OCI-LY3 (cell line): Measurements from ENCODE around the gene STRIP2.
"Not testable (repeated sequence)": the region's sequence is repeated elsewhere in the genome, so short reads cannot be mapped to it uniquely, and the experiment has no call there.

Experiments used
- H2AFZ ChIP-seq: fragments of 200-600, 300-600 bp; shearing (Covaris generic); 2 replicates; pipeline ENCODE4 v1.6.0; 2014; ENCODE audit warnings: antibody characterized with exemption, low read depth, low read length
- H3K27ac ChIP-seq: fragments of 200-600, 300-600 bp; sonication (generic); 2 replicates; pipeline ENCODE4 v1.5.1; 2014; ENCODE audit warnings: mild to moderate bottlenecking, low read length, moderate library complexity, mixed read lengths
- H3K27me3 ChIP-seq: fragments of 200-600, 300-600 bp; sonication (generic); 2 replicates; pipeline ENCODE4 v1.6.1; 2014; ENCODE audit warnings: low read depth, low read length, mixed read lengths
- H3K36me3 ChIP-seq: fragments of 200-600, 300-600 bp; sonication (generic); replicated peaks from 2 replicates; pipeline ENCODE3; 2014; ENCODE audit warnings: low read depth, low read length, mixed read lengths
- H3K4me1 ChIP-seq: fragments of 300-600, 200-600 bp; sonication (generic); 2 replicates; pipeline ENCODE4 v1.6.1; 2014; ENCODE audit warnings: low read length, mixed read lengths
- H3K4me2 ChIP-seq: fragments of 200-600, 300-600 bp; sonication (generic); 2 replicates; pipeline ENCODE4 v1.6.1; 2014; ENCODE audit warnings: low read length, mixed read lengths
- H3K4me3 ChIP-seq: fragments of 300-600, 200-600 bp; sonication (generic); 2 replicates; pipeline ENCODE4 v1.5.1; 2014; ENCODE audit warnings: antibody characterized with exemption, mild to moderate bottlenecking, low read length, moderate library complexity
- H3K79me2 ChIP-seq: fragments of 300-600, 200-600 bp; shearing (Covaris generic); 2 replicates; pipeline ENCODE4 v1.6.1; 2014; ENCODE audit warnings: mild to moderate bottlenecking, low read length, mixed read lengths
- H3K9ac ChIP-seq: fragments of 300-600, 200-600 bp; shearing (Covaris generic); 2 replicates; pipeline ENCODE4 v1.6.0; 2014; ENCODE audit warnings: mild to moderate bottlenecking, low read length, moderate library complexity
- H3K9me3 ChIP-seq: fragments of 200-600, 300-600 bp; shearing (Covaris generic); 2 replicates; pipeline ENCODE4 v1.6.1; 2014; ENCODE audit warnings: low read length, mixed read lengths; ENCODE audit not compliant: insufficient read depth
- H4K20me1 ChIP-seq: fragments of 200-600, 300-600 bp; sonication (generic); 2 replicates; pipeline ENCODE4 v1.6.1; 2016; ENCODE audit warnings: low read length, mixed read lengths; ENCODE audit not compliant: insufficient read depth
- EZH2phosphoT487 ChIP-seq: fragments of 200-600 bp; shearing (Covaris generic); IDR thresholded peaks from 2 replicates; pipeline ENCODE4 v1.6.1; 2018; ENCODE audit warnings: antibody characterized with exemption, mixed run types, low read depth
- TF ChIP-seq, protein P1 (sequence below): fragments of 200-600, 300-600 bp; sonication (generic); IDR thresholded peaks from 2 replicates; pipeline ENCODE4 v1.5.1; 2014; ENCODE audit warnings: antibody characterized with exemption, low read length, low read depth

STRIP2 gene

DNA sequence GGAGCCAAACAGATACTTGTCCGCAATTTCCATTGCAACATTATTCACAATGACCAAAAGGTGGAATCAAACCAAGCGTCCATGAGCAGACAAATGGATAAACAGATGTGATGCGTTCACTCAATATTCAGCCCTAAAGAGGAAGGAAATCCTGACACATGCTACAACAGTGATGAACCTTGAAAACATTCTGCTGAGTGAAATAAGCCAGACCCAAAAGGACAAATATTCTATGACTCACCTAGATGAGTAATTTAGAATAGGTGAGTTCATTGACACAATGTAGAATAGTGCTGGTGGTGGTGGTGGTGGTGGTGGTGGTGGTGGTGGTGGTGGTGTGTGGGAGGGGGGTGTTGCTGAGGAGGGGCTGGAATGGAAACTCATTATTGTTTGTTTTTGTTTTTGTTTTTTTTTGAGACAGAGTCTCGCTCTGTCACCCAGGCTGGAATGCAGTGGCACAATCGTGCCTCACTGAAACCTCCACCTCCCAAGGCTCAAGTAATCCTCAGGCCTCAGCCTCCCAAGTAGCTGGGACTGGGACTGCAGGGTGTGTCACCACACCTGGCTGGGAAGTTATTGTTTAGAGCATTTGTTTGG is 96.7 kb downstream of the STRIP2 start:
- H3K79me2 ChIP-seq: no peaks in the 10 kb centered on the region
- H3K4me2 ChIP-seq: no peak overlapping the region
- H3K4me1 ChIP-seq: no peaks in the 10 kb centered on the region
- H3K9me3 ChIP-seq: no peaks in the 10 kb centered on the region
- H3K27me3 ChIP-seq: no peaks in the 10 kb centered on the region
- no peak overlapping the region for H3K9ac ChIP-seq
- H3K36me3 ChIP-seq: no peaks in the 10 kb centered on the region
- no peaks in the 10 kb centered on the region for H4K20me1 ChIP-seq
- H2AFZ ChIP-seq: no peak overlapping the region
- TF ChIP-seq, protein P1, sequence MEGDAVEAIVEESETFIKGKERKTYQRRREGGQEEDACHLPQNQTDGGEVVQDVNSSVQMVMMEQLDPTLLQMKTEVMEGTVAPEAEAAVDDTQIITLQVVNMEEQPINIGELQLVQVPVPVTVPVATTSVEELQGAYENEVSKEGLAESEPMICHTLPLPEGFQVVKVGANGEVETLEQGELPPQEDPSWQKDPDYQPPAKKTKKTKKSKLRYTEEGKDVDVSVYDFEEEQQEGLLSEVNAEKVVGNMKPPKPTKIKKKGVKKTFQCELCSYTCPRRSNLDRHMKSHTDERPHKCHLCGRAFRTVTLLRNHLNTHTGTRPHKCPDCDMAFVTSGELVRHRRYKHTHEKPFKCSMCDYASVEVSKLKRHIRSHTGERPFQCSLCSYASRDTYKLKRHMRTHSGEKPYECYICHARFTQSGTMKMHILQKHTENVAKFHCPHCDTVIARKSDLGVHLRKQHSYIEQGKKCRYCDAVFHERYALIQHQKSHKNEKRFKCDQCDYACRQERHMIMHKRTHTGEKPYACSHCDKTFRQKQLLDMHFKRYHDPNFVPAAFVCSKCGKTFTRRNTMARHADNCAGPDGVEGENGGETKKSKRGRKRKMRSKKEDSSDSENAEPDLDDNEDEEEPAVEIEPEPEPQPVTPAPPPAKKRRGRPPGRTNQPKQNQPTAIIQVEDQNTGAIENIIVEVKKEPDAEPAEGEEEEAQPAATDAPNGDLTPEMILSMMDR: no peak
- H3K27ac ChIP-seq: no peak overlapping the region
- H3K4me3 ChIP-seq: no peak overlapping the region

- H3K27ac ChIP-seq: no peak overlapping the region
- no peaks in the 10 kb centered on the region for H3K27me3 ChIP-seq
These were observed 97.5 kb downstream of the STRIP2 start for GRCh38 chr7:129531721-129532120.

GRCh38 chr7:129532375-129532774 is 98.1 kb downstream of the STRIP2 start:
- H3K4me2 ChIP-seq: no peak overlapping the region
- H4K20me1 ChIP-seq: no peaks in the 10 kb centered on the region
- H3K4me3 ChIP-seq: no peak overlapping the region
- no peaks in the 10 kb centered on the region for H3K9me3 ChIP-seq
- H3K27me3 ChIP-seq: no peaks in the 10 kb centered on the region
- no peak for TF ChIP-seq EZH2phosphoT487
- TF ChIP-seq, protein P1: no peak
- no peak overlapping the region for H3K9ac ChIP-seq
- H2AFZ ChIP-seq: no peak overlapping the region
- H3K79me2 ChIP-seq: no peaks in the 10 kb centered on the region
- H3K27ac ChIP-seq: no peak overlapping the region
- no peaks in the 10 kb centered on the region for H3K36me3 ChIP-seq
- H3K4me1 ChIP-seq: no peaks in the 10 kb centered on the region

More at GRCh38 chr7:129531721-129532120, 97.5 kb downstream of the STRIP2 start:
- H2AFZ ChIP-seq: no peak overlapping the region
- no peaks in the 10 kb centered on the region for H3K4me1 ChIP-seq
- H4K20me1 ChIP-seq: no peaks in the 10 kb centered on the region
- H3K79me2 ChIP-seq: no peaks in the 10 kb centered on the region
- no peak overlapping the region for H3K4me2 ChIP-seq
- TF ChIP-seq, protein P1: no peak
- no peak for TF ChIP-seq EZH2phosphoT487
- no peaks in the 10 kb centered on the region for H3K9me3 ChIP-seq
- H3K9ac ChIP-seq: no peak overlapping the region
- no peak overlapping the region for H3K4me3 ChIP-seq
- H3K36me3 ChIP-seq: no peaks in the 10 kb centered on the region

DNA sequence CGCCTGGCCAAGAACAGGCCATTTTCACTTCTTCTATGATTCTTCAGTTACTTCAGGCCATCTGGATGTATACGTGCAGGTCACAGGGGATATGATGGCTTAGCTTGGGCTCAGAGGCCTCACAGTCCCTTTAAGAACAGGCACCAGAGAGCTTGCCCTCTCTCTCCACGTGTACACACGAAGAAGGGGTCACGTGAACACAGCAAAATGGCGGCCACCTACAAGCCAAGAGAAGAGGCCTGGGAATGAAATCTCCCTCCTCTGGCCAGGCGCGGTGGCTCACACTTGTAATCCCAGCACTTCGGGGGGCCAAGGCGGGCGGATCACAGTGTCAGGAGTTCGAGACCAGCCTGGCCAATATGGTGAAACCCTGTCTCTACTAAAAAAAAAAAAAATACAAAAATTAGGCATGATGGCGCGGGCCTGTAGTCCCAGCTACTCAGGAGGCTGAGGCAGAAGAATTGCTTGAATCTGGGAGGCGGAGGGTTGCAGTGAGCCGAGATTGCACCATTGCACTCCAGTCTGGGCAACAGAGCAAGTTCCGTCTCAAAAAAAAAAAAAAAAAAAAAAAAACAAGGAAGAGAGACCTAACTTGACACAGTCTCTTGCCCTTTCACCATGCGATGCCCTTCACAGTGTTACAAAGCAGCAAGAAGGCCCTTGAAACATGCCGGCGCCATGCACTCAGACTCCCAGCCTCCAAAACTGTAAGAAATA is 100.5 kb downstream of the STRIP2 start:
- not testable (repeated sequence) for H3K27me3 ChIP-seq, H2AFZ ChIP-seq, H3K4me3 ChIP-seq, H3K36me3 ChIP-seq, H4K20me1 ChIP-seq, H3K9ac ChIP-seq, H3K4me2 ChIP-seq, H3K4me1 ChIP-seq, H3K9me3 ChIP-seq, H3K79me2 ChIP-seq, H3K27ac ChIP-seq
